Fibroblast of mammary gland (primary cell): ENCODE data around the gene LRRC3.
A peak's percentile ranks its signal among the peaks of the same experiment; 100 is the strongest.

Source experiments
- DNase-seq: peaks from one replicate; pipeline ENCODE4 v3.0.0-alpha.2; 2010; ENCODE audit warnings: low read depth
- H3K4me3 ChIP-seq: 2 replicates; pipeline ENCODE4 v1.5.1; 2011; ENCODE audit warnings: low read depth, mild to moderate bottlenecking, low read length, moderate library complexity; ENCODE audit not compliant: control insufficient read depth
- TF ChIP-seq, protein P1 (sequence below): conservative IDR thresholded peaks from 2 replicates; pipeline ENCODE4 v1.5.1; 2011; ENCODE audit warnings: low read depth, low read length, inconsistent platforms; ENCODE audit not compliant: control insufficient read depth, insufficient read depth

LRRC3 gene

DNA sequence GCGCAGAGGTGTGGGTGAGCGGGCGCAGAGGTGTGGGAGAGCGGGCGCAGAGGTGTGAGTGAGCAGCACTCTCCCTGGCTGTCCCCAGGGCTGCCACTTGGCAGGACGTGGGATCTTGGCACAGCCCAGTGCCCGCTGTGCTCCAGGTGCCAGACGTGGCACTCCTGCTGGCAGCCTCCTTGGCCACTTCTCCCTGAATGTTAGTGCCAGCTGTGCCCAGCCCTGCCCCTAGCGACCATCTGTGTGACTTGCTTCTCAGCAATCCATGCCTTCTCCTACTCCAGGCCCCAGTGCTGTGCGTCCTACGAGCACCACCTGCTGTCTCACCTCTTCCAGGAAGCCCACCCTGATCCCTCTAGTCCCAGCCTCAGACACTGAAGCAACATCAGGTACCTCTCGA, 54.2 kb downstream of the LRRC3 start:
- H3K4me3 ChIP-seq, result no peak overlapping the region

DNA sequence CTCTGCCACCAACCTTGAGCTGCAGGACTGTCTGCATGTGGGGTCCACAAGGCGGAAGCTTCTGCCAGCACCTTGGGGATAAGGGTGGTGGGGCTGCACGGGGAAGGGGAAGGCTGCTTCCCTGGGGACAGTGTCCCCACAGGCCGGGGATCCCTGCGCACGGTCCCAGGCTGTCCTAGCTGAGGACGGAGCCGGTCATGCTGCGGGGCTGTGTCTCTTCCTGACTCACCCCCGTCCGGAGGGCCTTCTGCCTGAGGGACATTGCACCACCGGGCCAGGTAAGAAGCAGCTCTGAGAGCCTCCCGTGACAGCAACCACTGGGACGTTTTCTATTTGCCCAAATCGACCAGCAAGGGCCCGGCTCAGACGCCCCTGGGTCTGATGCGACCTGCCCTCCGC, 54.8 kb downstream of the LRRC3 start:
- no peak for DNase-seq
- no peak overlapping the region for H3K4me3 ChIP-seq
- TF ChIP-seq, protein P1, sequence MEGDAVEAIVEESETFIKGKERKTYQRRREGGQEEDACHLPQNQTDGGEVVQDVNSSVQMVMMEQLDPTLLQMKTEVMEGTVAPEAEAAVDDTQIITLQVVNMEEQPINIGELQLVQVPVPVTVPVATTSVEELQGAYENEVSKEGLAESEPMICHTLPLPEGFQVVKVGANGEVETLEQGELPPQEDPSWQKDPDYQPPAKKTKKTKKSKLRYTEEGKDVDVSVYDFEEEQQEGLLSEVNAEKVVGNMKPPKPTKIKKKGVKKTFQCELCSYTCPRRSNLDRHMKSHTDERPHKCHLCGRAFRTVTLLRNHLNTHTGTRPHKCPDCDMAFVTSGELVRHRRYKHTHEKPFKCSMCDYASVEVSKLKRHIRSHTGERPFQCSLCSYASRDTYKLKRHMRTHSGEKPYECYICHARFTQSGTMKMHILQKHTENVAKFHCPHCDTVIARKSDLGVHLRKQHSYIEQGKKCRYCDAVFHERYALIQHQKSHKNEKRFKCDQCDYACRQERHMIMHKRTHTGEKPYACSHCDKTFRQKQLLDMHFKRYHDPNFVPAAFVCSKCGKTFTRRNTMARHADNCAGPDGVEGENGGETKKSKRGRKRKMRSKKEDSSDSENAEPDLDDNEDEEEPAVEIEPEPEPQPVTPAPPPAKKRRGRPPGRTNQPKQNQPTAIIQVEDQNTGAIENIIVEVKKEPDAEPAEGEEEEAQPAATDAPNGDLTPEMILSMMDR, result no peak

More for the DNA sequence above, 54.2 kb downstream of the LRRC3 start:
- TF ChIP-seq, protein P1, result no peak
- no peak for DNase-seq

DNA sequence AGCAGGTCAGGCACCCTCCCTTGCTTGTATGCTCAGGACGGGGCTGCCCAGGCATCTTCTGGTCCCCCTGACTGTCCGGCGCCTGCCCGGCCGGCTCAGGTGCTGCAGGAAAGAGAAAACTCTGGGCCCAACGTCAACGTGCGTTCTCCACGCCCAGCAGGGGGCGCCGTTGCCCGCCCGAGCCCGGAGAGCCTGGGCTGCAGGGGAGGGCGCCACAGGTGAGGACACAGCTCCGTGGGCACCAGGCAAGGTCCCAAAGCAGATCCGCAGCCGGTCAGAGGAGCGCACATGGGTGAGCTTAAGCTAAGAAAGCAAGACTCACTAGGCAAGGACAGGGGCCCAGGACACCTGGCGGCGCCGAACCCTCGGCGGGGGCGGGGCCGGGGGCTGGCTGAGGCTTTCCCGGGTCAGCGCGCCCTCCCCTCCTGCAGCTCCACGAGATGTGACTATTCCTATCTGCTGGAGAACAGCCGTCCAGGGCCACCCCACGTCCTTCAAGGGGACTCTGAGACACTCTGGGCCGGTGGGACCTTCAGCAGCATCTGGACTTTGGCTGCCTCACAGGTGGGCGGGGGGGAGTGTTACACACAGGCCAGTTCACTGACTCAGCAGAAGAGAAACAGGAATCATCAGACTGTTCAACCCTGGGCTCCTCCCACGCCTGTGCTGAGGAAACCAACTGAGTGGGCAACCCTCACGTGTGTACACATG, 55.4 kb downstream of the LRRC3 start:
- TF ChIP-seq, protein P1, result peak; percentile 46
- H3K4me3 ChIP-seq, result no peak overlapping the region
- DNase-seq, result peak; percentile 17

DNA sequence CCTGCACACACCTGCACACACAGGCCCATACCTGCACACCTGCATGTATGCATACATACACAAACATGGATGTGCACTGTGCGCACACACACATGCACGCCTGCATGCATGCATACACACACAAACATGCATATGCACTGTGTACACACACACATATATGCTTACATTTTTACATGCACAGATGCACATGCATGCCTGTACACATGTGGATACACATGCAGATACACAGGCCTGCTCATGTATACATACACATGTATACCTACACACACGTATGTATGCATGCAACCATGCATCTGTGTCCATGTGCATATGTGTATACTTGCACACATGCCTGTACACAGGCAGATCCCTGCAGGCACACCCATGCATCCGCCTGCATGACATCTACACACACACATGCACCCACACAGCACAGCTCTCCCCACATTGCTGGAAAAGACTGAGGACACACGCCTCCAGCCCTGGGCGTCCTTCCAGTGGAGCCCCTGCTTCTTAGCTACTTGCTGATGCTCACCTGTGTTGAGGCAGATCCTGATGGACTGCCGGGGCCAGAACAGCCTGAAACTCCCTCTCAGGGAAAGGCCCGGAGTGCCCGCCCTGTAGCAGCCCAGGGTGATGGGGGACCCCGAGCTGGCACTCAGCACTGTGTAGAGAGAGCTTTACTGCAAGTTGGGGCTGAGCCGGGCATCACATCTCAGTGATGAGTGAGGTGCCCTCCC, 56.1 kb downstream of the LRRC3 start:
- TF ChIP-seq, protein P1, result no peak
- no peak overlapping the region for H3K4me3 ChIP-seq
- no peak for DNase-seq
